LoVo (cell line): Measurements from ENCODE around the gene ZNF292.
"Not testable (repeated sequence)": the region's sequence is repeated elsewhere in the genome, so short reads cannot be mapped to it uniquely, and the experiment has no call there.

Experiments
- DNase-seq: peaks from one replicate; pipeline ENCODE4 v3.0.0-alpha.2; 2016; ENCODE audit warnings: low spot score

Gene ZNF292

DNA sequence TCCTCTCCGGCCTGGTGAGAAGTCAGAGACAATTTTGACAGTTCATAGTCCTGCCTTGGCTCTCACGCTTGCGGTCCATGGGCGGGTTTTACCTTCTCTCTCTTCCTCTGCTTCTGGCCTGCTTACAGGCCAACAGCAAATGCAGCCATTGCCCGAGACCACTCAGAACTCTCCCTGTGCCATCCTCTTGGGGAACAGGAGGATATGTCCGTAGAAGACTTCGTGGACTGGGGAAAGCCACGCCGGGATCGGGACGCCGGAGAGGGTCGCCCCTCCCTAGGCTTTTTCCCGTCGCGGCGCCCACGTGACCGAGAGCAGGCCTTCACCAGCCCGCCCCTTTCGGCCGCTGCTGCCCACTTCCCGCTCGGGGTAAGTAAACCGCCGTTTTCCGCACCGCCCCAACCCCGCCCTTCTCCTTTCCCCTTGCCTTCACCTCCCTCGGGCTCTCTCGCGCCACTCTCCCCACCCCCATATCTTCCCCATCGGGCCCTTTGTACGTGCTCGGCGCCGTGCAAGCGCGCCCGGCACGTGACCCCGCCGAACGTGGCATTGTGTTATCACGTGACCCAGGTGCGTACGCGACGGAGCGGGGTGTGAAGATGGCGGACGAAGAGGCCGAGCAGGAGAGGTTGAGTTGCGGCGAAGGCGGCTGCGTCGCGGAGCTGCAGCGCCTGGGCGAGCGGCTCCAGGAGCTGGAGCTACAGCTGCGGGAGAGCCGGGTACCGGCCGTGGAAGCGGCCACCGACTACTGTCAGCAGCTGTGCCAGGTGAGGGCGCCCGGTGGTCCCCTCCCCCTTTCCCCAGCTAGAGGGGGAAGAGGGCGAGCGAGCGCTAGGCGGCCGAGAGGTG is at the start of gene ZNF292:
Gene ZNF292, plus strand, starts transcription at position 573 of the 849 bp plus-strand sequence. Its CDS starts 27 bp downstream, at position 600.
- peak; percentile 95 for DNase-seq

DNA sequence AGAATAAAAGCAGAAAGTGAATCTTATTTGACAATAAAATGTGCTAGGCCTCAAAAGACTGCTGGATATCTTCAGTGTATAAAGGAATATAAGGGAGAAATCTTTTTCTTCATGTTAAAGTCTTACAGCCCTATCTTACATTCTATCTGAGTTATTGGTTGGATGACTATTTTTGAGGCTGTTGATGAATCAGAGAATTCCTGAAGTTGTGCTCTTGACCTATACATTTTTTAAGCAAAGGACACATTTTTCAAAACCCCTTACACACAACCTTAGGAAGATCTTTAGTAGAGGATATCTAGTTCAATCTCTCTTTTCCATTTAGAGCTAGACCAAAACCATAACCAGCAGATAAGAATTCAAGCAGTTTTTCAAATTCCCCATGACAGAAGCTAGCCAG is 49.5 kb upstream of the ZNF292 start:
- no peak for DNase-seq

DNA sequence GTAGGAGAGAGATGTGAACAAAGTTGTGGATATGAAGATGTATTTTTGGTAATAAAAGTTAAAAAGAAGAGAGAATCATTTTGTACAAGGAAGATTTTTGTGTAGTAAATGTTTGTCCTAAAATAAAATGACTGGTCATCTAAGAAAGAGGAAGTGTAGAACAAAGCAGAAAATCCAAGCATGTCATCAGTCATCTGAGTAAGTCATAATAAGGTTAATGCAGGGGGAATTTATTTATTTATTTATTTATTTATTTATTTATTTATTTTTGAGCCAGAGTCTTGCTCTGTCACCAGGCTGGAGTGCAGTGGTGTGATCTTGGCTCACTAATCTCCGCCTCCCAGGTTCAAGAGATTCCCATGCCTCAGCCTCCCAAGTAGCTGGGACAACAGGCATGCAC is 44.7 kb upstream of the ZNF292 start:
- no peak for DNase-seq

DNA sequence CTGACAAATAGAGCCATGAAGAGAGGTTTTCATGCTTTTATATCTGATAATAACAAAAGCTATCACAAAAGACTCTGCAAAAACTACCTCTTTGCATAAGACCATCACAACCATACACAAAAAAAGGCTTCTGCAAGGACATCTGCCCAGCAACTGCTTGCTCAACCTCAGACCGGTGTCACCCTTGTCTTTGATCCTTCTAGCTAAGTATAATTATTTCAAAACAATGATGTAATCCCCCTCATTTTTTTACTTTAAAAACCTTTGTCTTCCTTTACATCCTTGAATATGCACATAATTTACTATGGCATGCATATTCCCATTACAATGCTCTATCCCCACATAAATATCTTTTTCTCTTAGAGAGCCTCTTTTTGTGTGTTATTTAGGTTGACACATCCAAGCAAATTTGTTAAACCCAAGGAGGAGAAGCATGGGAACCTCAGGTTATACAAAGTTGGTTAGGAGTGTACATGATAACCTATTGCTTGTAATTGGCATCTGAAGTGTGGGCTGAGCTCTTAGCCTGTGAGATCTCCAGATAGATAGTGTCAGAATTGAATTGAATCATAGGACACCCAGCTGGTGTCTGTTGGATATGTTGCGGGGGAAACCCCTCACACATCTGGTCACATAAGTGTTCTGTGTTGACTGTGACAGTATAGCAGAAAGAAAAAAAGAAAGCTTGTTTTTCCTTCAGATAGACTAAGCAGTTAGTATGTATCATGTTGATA is 39.8 kb upstream of the ZNF292 start:
- DNase-seq: no peak

DNA sequence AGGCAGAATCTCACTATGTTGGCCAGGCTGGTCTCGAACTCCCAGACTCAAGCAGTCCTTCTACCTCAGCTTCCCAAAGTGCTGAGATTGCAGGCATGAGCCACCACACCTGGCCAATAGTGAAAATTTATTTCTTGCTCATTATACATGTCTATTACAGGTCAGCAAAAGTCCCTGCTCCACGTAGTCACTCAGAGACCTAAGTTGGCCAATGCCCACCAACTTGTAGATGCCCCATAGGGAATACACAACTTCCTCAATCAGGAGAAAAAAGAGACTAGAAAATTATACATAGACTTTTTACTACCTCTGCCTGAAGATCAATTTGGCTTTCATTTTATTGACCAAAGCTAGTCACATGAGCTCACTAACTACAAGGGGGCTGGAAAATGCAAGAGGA is 38.4 kb upstream of the ZNF292 start:
- no peak for DNase-seq

DNA sequence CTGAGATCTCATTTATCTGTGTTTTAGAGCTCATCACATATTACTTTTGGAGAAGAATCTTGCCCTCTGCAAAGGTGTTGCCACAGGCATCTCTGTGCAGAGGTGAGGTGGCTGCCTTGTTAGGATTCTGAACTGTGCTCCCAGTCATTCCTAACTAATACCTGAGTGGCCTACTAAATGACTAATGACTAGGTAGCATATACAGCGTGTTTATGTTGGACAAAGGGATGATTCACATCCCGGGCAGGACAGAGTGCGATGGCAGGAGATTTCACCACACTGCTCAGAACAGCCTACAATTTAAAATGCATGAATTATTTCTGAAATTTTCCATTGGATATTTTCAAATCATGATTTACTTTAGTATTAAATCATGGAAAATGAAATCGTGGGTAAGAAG is 37.3 kb upstream of the ZNF292 start:
- DNase-seq: no peak

DNA sequence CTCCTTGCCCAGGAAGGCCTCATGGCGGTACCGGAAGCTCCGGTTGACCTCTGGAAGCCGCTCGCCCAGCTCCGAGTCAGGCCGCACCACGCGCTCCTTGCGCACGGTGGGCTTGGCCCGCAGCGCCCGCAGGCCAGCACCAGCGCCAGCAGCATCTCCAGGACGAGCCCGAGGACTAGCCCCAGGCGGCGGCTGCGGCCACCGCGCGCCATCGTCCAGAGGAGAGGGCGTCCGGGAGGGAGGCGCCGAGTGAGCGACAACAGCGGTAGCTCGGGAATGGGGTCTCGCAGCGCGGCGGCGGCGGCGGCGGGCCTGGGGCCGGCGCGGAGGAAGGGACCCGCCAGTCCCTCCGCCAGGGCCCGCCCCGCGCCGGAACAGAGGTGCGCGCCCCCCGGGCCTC is 32.9 kb upstream of the ZNF292 start:
- DNase-seq: no peak

DNA sequence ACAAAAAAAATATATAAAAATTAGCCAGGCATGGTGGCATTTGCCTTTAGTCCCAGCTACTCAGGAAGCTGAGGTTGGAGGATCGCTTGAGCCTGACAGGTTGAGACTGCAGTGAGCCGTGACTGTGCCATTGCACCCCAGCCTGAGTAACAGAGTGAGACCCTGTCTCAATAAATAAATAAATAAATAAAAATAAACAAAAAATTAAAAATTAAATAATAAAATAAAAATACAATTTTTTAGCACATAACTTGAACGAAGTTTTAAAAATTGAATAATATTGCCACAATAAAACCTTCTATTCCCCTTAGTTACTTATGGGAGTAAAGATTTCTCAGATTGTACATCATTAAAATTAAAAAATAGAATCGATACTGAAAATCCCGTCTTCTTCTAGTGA is 31.3 kb upstream of the ZNF292 start:
- DNase-seq: no peak

DNA sequence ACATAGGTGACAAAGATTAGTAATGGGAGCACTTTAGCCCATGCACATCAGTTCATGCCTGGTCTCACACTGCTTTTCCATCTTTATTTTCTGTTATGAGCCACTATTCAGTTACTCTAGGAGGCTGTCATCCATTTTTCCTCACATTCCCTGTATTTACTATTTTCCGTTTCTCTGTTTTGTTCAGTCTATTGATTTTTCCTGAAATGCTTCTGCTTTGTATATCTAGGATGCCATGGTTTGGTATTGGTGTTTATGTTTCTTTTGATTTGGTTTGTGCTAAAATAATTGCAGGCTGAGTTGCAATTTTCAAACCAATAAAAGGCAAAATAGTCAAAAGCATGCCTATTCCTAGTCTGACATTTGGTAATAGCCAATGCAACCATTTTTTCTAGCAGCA is 28.9 kb upstream of the ZNF292 start:
- DNase-seq: no peak

DNA sequence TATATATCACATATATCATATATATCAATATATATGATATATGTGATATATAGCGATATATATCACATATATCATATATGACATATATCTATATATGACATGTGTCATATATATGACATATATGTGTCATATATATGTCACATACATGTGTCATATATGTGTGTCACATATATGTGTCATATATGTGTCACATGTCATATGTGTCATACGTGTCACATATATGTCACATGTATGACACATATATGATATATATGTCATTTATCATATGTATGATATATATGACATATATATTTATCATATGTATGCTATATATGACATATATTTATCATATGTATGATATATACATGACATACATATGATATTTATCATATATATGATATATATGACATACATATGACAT is 27.6 kb upstream of the ZNF292 start:
- no peak for DNase-seq

DNA sequence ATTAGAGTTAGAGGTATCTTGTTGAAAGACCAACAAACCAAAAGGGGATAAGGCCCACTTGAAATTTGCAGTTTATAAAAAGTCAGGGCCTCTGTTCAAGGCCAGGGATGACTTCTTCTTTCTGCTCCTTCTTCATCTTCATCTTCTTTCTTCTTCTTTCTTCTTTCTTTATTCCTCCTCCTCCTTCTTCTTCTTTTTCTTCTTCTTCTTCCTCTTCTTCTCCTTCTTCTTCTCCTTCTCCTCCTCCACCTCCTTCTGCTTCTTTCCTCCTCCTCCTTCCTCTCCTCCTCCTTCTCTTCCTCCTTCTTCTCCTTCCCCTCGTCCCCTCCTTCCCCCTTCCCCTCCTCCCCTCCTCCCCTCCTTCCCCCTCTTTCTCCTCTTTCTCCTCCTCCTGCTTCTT is 18.4 kb upstream of the ZNF292 start:
- no peak for DNase-seq

DNA sequence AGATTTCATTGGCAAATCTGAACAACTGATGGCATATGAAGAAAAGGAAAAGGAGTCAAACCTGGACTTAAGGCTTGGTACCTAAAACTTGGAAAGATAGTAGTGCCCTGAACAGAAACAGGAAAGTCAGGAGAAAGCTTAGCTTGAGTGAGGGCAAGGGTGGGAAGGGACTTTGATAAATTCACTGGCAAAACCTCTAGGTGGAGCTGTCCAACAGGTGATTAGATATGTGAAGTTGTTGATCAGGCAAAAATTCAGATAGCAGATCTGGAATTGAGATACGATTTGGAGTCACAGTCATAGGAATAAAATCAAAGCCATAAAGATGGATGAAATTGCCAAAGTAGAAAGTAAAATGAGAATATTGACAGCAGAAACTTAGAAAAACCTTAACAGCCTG is 16.1 kb upstream of the ZNF292 start:
- peak; percentile 60 for DNase-seq

DNA sequence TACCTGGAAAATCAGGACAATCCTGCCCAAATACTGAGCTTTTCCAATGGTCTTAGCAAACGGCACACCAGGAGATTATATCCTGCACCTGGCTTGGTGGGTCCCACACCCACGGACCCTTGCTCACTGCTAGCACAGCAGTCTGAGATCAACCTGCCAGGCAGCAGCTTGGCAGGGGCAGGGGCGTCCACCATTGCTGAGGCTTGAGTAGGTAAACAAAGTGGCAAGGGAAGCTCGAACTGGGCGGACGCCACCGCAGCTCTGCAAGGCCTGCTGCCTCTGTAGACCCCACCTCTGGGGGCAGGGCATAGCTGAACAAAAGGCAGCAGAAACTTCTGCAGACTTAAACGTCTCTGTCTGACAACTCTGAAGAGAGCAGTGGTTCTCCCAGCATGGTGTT is 15.4 kb upstream of the ZNF292 start:
- DNase-seq: not testable (repeated sequence)

DNA sequence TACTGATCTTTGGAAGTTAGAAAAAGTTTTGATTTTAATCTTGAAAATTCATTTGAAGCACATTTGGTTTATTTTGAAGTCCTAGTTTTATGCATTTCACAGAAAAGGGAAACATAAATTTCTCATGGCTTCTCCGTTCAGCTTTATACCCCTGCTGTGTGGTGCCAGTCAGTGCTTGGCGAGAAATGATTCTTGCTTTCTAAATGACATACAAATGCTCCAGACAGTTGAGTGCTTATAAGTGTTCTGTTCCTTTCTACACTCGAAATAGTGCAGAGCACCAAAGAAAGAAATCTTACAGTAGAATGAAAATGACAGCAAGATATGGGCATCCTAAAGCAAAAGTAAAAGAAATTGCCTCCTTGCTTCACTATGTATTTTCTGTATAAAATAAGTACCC is 9.0 kb upstream of the ZNF292 start:
- DNase-seq: no peak

DNA sequence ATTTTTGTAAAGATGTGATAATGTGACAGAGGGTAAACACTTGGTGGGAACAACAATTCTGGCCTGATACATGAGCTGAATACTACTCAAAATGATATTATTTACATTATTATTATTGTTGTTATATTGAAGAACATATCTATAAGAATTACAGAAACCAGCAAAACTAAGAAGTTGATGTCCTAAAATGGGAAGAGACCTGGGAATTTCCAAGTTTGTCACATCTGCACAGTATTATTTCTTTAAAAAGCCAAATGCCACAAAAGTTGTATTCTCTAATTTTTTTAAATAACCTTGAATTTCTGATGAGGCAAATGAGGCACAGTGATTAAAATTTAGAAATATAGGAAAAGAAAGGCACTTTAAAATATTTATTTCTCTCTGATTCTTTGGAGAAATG is 5.0 kb upstream of the ZNF292 start:
- no peak for DNase-seq

DNA sequence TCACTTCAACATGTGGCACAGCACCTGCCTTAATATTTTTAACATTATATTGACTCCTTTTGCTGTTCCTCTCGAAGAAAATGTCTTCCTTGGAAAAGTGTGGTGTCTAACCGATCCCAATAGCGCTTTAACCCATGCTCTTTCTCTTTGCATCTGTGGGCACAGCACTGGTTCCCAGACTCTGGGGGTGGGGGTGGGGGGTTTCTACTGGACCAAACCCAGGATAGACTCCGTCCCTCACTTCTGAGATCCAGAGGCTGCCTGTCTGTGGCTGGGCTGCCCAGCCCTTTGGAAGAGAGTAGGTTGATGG is 3.9 kb upstream of the ZNF292 start:
- no peak for DNase-seq

DNA sequence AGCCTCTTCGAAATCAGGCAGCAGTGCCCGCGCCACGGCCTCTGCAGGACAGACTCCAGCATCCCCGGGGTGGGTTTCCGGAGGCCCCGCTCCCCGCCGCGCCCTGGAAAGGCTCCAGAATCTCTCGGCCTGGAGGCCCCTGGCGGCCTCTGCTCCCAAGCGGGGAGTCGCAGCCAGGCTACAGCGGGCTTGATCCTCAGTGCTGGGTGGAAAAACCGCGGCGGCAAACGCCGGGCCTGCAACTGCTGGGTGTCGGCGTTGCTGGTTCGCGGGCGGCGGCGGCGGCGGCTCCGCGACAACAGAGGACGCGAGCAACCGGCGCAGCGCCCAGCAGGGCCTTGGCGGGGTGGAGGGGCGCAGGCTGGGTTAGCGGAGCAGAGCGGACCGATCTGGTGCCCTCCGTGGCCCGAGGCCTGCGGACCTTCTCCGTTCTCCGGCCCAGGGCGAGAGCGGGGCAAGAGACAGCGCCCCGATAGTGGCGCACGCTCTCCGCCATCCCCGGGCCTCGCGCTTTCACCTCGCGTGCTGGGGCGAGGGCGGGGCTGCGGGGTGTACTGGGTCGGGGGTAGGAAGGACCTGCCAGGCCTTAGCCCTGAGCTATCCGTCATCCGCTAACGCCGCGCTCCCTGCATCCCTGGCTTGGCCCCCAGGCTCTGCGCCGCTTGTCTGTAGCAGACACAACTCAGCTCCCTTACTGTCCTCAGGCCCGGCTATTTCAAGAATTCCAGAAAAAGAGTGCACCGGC is 3.4 kb upstream of the ZNF292 start:
- DNase-seq: no peak

DNA sequence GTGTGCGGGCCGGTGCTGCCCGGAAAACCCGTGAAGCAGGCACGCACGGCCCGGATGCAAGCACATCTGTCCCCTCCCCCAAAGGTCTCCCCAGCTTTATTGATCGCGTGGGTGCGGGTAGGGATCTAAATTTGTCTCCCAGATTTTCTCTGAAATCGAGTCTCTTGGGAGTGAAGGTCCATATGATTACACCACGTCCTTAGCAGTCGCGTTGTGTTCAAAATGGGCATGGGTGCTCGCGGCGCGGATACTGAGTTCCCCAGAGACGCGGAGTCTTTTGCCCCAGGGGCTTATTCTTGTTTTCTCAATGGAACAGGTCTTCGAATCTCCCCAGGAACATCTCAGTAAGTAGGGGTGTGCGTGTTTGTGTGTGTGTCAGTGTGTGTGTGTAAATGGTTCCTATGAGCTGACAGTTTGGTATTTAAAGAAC is 2.8 kb upstream of the ZNF292 start:
- DNase-seq: no peak

DNA sequence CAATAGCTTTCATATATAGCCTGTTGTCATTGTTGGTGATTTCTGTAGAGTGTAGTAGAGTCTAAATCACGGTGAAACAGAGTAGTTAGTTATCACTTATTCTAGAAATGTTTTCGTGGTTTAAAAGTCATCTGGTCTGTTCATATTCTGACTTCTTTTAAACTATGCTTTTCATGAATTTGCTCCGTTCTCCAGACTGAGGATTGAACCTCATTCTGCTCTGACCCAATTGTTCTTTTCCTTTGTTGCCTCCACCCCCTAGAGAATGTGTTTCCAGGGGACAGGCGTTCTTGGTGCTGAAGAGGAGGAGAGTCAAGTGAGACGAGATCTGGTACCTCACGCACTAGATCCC is 748 bp upstream of the ZNF292 start:
- DNase-seq: peak; percentile 65

DNA sequence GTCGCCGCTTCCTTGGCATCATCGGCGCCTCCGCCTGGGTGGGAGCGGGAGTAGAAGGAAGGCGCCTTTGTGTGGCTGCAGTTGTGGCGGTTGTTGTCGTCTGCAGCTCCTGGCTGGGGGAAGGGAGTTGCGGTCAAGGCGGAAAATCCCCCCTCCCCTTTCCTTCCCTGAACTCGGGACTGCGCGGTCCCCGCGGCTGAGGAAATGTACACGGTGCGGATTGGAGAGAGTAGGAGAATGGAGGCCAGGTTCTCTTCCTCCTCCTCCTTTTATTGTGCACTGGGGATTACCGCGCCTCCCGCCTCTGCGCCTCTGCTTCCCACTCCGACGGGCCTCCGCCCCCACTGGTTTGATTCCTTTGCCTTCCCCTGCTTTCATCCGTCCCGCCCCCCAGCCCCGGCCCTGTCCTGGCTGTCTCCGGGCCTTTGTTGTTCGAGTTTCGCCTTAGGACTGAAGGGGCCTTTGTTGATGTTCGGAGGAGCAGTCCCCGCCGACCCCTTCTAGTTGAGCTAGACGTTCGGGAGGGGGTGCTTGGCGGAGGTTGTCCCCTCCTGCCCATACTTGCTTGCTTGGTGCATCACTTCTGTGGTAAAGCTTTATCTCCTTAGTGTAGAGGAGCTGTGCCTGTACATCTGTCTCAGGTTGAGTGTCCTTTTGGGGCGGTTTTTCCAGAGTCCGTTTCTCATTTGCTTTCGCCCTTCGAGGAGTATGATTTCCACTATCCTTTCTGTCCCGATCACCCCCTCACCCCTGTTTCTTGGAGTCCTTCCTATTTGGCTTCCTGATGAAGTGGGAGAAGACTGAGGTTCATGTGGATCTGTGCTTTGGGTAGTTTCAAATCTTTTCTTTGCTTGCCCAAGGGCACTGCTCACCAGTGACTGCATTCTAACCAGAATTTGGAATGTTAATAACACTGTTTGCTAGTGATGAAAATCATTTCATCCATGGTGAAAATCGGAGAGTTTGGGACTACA is 764 bp downstream of the ZNF292 start:
- peak; percentile 36 for DNase-seq

DNA sequence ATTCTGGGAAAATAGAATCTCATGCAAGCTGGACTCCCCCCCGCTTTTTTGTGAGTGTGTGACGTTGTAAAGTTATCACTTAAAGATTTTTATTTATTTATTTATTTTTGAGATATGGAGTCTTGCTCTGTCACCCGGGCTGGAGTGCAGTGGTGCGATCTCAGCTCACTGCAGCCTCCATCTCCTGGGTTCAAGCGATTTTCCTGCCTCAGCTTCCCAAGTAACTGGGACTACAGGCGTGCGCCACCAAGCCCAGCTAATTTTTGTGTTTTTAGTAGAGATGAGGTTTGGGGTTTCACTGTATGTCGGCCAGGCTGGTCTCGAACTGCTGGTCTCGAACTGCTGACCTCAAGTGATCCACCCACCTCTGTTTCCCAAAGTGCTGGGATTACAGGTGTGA is 2.2 kb downstream of the ZNF292 start:
- not testable (repeated sequence) for DNase-seq

DNA sequence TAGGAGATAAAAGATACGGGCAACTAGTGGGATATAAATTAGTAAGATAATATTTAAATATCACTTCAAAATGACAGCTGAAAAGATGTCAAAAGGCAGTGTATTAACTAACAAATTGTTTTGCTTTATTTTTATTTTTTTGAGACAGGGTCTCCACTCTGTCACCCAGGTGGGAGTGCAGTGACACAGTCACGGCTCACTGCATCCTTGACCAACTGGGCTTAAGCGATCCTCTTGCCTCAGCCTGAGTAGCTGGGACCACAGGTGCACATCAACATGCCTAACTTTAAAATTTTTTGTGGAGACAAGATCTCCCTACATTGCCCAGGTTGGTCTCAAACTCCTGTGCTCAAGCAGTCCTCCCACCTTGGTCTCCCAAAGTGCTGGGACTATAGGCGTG is 5.9 kb downstream of the ZNF292 start:
- no peak for DNase-seq
